GM10266 (cell line): ENCODE measurements around the gene PALS1.
A peak's percentile ranks its signal among the peaks of the same experiment; 100 is the strongest.
"Not testable (repeated sequence)": the region's sequence is repeated elsewhere in the genome, so short reads cannot be mapped to it uniquely, and the experiment has no call there.

Source experiments
- DNase-seq: peaks from one replicate; pipeline ENCODE4 v3.0.0; 2012; ENCODE audit errors: extremely low spot score
- TF ChIP-seq, protein P1 (sequence below): IDR thresholded peaks from 2 replicates; pipeline ENCODE4 v1.5.1; 2012; ENCODE audit warnings: mild to moderate bottlenecking, low read depth; ENCODE audit not compliant: control insufficient read depth, insufficient read depth; ENCODE audit errors: missing control alignments

Gene PALS1

DNA sequence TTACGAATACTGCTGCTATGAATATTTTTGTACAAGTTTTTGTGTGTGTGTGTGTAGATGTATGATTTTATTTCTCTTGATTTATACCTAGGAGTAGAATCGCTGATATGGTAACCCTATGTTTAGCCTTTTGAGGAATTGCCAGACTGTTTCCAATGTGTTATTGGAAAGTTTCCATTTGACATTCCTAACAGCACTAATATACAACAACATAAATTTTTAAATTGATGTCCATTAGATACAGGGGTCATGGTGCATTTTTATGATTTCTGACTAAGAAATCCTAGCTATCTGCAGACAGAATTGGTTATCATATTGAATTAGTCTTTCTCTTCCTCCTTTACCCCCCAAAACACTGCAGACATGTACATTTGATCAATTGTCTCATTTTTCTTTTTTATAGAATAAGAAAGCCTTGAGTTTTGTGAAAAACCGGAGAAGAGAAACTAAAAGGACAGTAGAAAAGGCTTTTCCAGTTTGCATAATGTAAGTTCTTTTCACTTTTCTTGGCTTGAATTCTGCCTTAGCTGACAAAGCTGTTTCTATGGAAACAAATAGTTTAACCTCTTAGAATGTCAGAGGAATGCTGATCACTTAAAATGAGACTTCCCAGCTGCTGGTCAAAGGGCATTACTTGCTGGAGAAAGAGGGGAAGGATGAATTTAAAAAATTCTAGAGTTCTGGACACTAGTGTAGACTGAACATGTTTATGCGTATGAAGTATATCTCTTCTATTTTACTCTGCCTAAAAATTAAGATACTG lies 28.2 kb downstream of the PALS1 start:
- TF ChIP-seq, protein P1, sequence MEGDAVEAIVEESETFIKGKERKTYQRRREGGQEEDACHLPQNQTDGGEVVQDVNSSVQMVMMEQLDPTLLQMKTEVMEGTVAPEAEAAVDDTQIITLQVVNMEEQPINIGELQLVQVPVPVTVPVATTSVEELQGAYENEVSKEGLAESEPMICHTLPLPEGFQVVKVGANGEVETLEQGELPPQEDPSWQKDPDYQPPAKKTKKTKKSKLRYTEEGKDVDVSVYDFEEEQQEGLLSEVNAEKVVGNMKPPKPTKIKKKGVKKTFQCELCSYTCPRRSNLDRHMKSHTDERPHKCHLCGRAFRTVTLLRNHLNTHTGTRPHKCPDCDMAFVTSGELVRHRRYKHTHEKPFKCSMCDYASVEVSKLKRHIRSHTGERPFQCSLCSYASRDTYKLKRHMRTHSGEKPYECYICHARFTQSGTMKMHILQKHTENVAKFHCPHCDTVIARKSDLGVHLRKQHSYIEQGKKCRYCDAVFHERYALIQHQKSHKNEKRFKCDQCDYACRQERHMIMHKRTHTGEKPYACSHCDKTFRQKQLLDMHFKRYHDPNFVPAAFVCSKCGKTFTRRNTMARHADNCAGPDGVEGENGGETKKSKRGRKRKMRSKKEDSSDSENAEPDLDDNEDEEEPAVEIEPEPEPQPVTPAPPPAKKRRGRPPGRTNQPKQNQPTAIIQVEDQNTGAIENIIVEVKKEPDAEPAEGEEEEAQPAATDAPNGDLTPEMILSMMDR: no peak

GRCh38 chr14:67270145-67270753 lies 29.0 kb downstream of the PALS1 start:
- no peak for DNase-seq
- TF ChIP-seq, protein P1: no peak

More for the DNA sequence above, 28.2 kb downstream of the PALS1 start:
- no peak for DNase-seq

DNA sequence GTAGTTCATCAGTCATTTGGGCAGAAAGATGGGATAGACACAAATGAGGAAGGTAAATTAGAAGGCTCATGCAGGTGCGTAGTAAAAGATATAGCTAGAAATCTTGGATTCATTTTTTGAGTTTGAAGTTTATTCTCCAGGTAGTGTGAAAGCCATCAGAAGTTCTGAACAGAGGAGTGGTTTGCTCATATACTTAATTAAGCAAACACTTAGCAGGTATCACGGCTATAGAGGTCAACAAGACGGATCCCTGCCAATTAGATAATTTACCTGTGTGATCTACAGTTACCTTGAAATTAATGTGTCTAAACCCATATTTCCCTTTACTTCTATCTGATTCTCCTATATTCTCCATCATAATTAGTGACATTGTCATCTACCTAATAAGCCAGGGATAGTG lies 29.7 kb downstream of the PALS1 start:
- DNase-seq: no peak
- TF ChIP-seq, protein P1: no peak

DNA sequence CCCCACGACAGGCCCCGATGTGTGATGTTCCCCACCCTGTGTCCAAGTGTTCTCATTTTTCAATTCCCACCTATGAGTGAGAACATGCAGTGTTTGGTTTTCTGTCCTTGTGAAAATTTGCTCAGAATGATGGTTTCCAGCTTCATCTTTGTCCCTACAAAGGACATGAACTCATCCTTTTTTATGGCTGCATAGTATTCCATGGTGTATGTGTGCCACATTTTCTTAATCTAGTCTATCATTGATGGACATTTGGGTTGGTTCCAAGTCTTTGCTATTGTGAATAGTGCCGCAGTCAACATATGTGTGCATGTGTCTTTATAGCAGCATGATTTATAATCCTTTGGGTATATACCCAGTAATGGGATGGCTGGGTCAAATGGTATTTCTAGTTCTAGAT lies 32.0 kb downstream of the PALS1 start:
- DNase-seq: not testable (repeated sequence)

DNA sequence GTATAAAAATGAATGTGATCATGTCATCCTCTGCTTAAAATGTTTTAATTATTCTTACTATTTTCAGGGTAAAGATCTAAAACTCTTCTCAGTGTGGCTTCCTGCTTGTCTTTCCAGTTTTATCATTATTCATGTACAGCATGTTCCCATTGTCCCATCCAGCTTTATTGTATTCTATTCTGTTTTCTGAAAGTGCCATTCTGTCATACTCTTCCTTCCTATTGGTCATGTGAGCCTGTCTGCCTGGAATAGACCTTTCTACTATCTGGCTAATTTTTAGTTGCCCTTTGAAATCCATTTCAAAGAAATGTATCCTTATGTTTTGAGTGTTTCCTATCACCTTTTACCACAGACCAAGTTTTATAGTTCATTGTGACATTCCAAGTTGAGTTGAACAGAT lies 34.9 kb downstream of the PALS1 start:
- TF ChIP-seq, protein P1: no peak
- no peak for DNase-seq

DNA sequence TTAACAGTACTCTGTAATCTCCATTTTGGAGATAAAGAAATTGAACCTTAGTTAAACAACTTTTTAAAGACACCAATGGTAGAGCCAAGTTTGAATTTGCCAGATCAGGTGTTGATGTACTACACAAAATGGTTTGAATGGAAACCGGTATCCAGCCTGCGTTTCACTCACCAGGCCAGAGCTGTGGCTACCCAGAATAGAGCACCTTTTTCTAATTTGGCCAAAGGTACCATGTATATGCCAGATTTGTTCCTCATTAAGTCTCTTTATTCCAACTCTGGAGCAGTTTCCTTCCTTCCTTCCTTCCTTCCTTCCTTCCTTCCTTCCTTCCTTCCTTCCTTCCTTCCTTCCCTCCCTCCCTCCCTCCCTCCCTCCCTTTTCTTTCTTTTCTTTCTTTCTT lies 39.3 kb downstream of the PALS1 start:
- DNase-seq: no peak
- TF ChIP-seq, protein P1: no peak

DNA sequence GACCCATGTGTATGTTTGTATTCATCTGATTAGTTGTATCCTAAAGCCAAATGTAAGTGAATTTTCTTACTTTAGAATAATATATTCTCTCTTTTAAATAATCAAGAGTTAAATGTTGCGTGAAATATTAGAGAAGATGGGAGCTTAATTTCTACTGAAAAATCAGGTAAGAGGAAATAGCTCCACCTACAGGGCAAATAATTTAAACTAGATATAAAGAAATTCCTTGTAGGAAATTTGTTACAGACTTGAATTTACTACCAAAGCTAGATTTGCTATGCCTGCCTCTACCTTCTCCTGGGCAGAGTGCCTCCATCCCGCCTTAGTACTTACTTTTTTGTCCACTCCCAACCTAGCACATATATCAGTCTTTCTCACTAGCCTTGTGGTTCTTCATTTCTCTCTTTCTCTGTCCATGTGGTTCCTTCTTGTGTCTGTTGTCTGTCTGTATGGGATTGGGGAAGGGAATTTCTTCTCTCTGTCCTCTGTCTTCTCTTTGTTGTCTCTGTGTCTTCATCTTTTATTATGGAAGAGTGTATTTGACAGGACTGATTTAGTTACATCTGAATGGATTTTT lies 44.7 kb downstream of the PALS1 start:
- DNase-seq: peak; percentile 10
- TF ChIP-seq, protein P1: peak; percentile 36
